NCI-H1930 (cell line): ENCODE measurements around the gene GRB7.
"Not testable (repeated sequence)": the region's sequence is repeated elsewhere in the genome, so short reads cannot be mapped to it uniquely, and the experiment has no call there.

Experiments
- DNase-seq, 2 experiments: peaks; one replicate each; lab custom pipeline; 2025; lab: John Stamatoyannopoulos, UW

Gene GRB7

DNA sequence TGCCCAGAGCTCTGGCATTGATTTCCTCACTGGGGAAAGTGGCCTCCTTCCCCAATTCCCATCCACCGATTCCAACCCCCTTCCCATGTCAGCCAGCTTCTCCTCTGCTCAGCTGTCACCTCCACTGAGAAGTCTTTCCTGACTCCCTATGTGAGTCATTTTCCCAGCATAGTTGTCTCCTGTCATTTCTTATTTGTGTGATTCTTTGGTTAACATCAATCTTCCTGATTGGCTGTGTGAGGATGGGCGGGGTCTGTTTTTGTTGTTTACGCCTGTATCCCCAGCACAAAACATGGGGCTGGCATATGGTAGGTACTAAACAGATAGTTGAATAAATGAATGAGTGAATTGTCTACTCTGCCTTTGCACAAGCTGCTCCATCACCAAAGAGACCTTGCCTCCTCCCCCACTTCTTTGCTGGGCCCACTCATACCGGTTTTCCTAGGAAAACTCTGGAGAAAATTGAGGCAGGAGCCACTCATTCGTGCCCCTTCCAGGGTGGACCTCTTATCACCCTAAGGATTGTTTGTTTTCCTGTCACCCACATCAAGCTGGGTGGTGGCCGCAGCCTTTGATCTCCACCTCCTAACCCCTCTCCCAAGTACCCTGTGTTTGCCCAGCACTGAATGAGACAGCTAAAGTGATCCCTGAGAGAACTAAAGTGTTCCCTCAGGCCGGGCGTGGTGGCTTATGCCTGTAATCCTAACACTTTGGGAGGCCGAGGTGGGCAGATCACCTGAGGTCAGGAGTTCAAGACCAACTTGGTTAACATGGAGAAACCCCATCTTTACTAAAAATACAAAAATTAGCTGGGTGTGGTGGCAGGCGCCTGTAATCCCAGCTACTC is 1.2 kb upstream of the GRB7 start:
- no peak for DNase-seq

DNA sequence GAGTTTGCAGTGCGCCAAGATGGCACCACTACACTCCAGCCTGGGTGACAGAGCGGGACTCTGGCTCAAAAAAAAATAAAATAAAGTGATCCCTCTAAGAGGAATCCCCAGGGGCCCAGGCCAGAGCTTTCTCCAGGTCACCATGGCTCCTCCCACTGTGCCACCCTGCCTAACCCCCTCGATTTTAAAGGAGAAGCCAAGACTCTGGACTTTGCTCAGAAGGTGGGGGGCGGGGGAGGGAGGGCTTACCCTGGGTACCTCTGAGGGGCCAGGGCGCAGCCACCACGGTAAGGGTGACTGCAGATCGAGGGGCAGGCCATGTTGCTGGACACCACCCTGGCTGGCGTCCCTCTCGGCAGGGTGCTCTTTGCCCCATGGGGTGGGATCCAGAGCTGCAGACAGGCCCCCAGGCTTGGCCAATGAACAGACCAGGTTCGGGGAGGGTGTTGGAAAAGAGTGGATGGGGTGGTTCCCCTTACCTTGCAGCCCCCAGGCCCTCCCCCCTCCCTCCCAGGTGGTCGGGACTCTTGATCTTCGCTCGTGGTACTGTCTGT is 455 bp upstream of the GRB7 start:
- no peak for DNase-seq

DNA sequence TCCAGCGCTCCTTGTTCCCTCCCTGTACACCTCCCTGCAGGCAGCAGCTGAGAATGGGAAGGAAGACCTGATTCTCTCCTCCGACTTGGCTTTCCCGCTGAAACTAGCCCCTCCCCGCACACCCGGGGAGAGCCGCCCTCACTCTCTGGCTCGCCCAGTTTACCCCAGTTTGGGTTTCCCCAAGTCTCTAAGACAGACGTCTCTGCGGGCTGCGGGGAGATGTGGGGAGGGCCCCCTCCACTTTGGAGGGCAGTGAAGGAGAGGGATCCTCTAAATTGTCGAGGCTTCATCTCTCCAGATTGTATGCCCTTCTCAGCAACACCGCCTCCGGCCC is 797 bp downstream of the GRB7 start:
- DNase-seq: no peak

DNA sequence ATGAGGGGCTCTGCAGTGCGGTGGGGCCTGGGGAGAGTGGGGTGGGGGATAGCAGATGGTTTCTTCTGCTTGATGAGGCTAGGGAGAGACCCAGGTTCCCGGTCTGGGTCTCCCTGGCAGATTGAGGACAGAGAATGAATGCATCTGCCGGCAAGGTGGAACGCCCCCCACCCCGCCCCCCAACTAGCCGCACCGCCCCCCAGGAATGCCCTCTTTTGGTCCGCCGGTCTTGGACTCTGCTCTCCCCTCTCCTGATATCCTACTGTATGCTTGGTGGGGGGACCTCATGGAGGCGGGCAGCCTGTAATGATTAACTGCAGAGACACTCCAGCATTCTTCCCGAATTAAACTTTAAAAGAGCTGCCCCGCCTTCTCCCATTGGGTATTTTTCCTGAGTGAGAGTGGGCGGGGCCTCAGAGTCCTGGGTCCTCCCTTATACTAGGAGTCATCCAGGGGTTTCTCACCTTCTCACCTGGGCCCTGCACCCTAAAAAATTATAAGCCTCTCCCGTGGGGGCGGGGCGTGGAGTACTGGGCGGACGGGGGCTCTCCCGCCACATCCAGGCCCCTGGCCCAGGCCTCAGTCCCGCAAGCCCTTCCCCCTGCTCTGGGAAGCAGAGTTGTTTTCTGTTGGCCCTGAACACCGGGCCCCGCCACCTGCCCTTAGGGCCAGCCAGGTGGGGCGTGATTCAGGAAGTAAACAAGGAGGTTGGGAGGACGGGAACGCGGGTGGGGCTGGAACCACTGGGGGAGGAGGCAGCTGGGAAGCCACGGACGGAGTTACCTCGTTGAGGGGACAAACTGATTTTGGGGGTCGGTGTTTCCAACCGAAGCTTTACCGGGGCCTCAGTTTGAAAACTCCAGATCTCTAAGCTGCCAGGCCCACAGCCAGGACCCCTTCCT is 1.5 kb downstream of the GRB7 start:
- no peak for DNase-seq

DNA sequence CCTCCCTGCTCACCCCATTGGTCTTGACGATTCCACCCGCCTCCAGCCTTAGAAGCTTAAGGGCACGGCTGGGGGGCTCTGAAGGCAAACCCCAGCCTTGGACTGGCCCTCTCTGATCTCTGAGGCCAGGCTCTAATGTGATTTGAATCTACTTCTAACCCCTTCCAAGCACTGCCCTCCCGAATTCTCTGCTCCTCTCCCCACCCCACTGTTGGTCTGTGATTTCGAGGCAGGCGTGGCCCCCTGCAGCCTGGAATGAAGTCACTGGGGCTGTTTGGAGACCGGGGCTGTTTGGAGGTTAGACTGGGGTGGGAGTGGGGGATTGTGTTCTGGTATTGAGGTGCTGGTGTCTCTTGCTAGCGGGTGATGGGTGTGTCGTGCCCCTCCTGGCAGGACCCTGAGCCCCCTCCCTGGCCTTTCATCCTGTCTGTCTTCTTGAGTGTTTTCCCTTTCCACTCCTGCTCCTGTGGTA is 2.2 kb downstream of the GRB7 start:
- DNase-seq: no peak

GRCh38 chr17:39740357-39741111 is 2.8 kb downstream of the GRB7 start:
- DNase-seq: no peak

DNA sequence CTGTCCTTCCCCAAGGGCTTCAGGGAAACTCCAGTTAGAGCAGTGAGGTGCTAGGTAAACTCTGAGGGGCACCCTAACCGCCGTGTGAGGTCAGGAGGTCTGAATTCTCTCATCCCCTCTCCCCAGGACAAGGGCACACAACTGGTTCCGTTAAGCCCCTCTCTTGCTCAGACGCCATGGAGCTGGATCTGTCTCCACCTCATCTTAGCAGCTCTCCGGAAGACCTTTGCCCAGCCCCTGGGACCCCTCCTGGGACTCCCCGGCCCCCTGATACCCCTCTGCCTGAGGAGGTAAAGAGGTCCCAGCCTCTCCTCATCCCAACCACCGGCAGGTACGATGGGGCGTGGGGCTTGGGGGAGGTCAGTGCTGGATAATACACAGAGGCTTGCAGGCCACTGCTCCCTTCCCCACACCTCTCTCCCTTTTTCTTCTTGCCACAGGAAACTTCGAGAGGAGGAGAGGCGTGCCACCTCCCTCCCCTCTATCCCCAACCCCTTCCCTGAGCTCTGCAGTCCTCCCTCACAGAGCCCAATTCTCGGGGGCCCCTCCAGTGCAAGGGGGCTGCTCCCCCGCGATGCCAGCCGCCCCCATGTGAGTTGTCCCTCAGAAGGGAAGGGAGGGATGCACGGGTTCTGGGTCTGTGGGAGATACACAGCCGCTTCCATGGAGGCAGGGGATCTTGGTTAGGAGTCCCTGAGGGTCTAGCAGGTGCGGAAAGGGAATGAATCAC is 4.6 kb downstream of the GRB7 start:
- no peak for DNase-seq

GRCh38 chr17:39742856-39743436 is 5.2 kb downstream of the GRB7 start:
- no peak for DNase-seq

GRCh38 chr17:39744075-39744835 is 6.5 kb downstream of the GRB7 start:
- DNase-seq: no peak

- no peak for DNase-seq
Measured at GRCh38 chr17:39744836-39745215, 7.1 kb downstream of the GRB7 start.

- no peak for DNase-seq
Measured at GRCh38 chr17:39745335-39746144, 7.8 kb downstream of the GRB7 start.

DNA sequence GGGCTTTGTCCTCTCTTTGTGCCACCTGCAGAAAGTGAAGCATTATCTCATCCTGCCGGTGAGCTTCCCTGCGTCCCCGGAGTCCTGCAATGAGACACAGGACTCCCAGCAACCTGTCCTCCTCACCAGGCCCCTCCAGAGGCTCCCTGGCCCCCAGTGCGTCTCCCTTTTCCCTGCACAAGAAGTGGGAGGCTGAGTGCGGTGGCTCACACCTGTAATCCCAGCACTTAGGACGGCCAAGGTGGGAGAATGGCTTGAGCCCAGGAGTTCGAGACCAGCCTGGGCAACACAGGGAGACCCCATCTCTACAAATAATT is 8.4 kb downstream of the GRB7 start:
- no peak for DNase-seq

- no peak for DNase-seq
Measured at GRCh38 chr17:39747745-39748144, 10.0 kb downstream of the GRB7 start.

DNA sequence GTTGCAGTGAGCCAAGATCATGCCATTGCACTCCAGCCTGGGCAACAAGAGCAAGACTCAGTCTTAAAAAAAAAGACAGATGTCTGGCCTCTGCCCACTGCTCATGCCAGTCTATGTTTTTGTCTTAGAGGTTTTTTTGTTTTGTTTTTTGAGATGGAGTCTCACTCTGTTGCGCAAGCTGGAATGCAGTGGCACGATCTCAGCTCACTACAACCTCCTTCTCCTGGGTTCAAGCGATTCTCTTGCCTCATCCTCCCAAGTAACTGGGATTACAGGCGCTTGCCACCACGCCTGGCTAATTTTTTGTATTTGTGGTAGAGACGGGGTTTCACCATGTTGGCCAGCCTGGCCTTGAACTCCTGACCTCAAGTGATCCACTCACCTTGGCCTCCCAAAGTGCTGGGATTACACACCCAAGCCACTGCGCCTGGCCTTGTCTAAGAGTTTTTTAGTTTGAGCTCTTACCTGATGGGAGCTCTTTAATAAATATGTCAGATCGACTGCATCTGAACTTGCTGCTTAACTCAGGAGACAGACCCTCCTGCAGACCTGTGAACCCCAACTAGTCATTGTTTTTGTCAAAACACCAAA is 10.8 kb downstream of the GRB7 start:
- not testable (repeated sequence) for DNase-seq

GRCh38 chr17:39750131-39751015 is 12.6 kb downstream of the GRB7 start:
- DNase-seq: no peak

GRCh38 chr17:39751016-39751543 is 13.3 kb downstream of the GRB7 start:
- DNase-seq: no peak

DNA sequence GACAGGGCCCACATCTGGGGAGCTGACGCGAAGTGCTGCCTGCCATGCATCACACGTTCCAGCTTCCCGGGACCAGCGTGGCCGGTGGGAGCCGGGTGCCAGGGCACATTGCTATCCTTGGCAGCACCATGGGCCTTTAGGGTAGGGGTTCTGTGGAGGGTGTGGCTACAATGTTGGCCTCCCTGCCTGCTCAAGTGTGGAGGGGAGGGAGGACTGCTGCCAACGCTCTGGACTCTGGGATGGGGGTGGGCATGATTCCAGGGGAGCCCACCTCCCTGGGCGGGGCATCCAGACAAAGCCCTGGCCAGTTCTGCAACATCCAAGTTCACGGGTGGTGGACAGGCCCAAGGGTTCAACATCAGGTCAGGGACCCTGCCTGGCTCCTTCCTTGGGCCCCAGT is 13.9 kb downstream of the GRB7 start:
- DNase-seq: no peak
